ENCODE data around the gene FER1L5.

FER1L5 gene

GRCh38 chr2:96618596-96619283 is 23.8 kb upstream of the FER1L5 start:
- TF ChIP-seq, protein P1, sequence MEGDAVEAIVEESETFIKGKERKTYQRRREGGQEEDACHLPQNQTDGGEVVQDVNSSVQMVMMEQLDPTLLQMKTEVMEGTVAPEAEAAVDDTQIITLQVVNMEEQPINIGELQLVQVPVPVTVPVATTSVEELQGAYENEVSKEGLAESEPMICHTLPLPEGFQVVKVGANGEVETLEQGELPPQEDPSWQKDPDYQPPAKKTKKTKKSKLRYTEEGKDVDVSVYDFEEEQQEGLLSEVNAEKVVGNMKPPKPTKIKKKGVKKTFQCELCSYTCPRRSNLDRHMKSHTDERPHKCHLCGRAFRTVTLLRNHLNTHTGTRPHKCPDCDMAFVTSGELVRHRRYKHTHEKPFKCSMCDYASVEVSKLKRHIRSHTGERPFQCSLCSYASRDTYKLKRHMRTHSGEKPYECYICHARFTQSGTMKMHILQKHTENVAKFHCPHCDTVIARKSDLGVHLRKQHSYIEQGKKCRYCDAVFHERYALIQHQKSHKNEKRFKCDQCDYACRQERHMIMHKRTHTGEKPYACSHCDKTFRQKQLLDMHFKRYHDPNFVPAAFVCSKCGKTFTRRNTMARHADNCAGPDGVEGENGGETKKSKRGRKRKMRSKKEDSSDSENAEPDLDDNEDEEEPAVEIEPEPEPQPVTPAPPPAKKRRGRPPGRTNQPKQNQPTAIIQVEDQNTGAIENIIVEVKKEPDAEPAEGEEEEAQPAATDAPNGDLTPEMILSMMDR (IDR thresholded peaks at IDR 0.05; ENCODE audit: control insufficient read depth, extremely low read depth, insufficient read depth) = no peak

DNA sequence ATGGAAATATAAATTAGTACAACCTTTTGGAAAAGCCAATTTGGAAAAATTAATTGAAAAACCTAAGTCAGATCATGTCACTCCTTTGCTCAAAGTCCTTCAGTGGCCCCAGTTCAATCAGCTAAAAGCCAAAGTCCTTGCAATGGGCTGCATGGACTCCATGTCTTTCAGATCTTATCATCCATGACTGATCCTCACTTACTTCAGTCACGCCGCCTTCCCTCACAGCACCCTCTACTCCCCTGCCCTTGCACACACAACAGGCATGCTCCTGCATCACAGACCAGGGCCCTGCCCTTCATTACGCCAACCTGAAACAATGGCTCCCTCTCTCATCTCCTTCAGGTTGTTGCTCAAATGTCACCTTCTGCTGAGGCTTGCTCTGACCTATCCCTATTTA is 20.0 kb upstream of the FER1L5 start:
- TF ChIP-seq, protein P1 (IDR thresholded peaks at IDR 0.05; ENCODE audit: control insufficient read depth, extremely low read depth, insufficient read depth) = no peak
- no peak overlapping the region for H3K4me3 ChIP-seq (ENCODE audit: low read depth, low read length)
- DNase-seq (ENCODE audit: low read depth) = no peak

More at GRCh38 chr2:96618596-96619283, 23.8 kb upstream of the FER1L5 start:
- no peak overlapping the region for H3K4me3 ChIP-seq (ENCODE audit: low read depth, low read length)
- DNase-seq (ENCODE audit: low read depth) = no peak

DNA sequence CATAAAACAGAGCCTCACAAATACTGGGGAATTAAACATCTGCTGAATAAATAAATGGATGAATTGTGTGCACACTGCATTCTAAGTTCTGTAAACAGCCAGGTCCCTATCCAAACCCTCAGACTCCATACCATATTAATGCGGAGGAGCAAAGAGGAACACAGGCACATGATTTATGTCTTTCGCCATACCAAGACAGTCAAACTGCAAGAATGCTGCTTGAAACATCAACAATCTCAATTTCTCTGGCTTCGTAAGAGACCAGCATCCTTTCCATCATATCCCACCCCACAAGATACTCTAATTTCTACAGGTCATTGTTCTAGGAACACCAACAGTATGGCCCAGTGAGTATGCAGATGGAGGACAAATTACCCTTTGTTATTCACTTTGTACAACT is 19.4 kb upstream of the FER1L5 start:
- DNase-seq (ENCODE audit: low read depth) = no peak
- H3K4me3 ChIP-seq (ENCODE audit: low read depth, low read length) = no peak overlapping the region
- TF ChIP-seq, protein P1 (IDR thresholded peaks at IDR 0.05; ENCODE audit: control insufficient read depth, extremely low read depth, insufficient read depth) = no peak

DNA sequence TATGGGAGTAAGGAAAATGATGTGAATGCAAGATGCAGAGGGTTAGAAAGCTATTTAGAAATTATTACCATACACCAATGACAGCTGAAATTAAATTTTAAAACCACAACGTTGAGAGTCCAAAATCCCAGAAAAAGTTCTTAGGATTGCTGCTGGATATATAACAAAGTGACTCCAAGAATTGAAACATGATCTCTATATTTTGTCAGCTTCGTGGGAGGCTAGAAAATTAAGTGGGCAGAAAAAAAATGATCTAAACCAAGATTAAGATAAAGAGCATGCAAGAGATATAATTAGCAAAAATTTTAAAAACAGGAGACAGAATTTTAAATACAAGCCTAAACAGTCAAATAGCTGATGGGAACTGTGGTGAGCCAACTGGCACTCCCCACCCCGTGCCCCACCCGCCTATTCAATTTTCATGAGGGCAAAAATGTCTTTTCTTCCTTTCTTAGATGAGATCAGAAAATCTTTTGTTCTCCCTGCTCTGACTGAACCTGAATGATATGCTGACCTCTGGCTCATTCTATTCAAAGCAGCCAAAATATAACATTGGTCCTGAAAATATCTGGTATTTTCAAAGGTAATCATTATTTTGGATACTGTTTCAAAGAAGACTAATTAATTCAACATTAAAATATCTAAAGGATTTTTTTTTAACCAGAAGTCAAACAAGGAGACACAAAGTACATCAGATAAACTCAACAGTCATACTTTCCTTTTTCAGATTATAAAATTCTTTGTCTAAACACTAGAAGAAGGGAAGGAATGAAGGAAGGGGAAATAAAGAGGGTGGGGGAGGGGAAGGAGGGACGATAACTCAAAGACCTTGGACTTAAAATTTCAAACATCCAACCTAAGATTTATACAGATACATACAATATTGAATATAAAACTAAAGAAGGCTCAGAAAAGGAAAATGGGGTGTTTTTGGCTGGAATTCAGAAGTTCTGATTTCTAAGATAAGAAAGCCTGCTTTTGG is 16.7 kb upstream of the FER1L5 start:
- TF ChIP-seq, protein P1 (IDR thresholded peaks at IDR 0.05; ENCODE audit: control insufficient read depth, extremely low read depth, insufficient read depth) = no peak
- no peak overlapping the region for H3K4me3 ChIP-seq (ENCODE audit: low read depth, low read length)
- DNase-seq (ENCODE audit: low read depth) = no peak

DNA sequence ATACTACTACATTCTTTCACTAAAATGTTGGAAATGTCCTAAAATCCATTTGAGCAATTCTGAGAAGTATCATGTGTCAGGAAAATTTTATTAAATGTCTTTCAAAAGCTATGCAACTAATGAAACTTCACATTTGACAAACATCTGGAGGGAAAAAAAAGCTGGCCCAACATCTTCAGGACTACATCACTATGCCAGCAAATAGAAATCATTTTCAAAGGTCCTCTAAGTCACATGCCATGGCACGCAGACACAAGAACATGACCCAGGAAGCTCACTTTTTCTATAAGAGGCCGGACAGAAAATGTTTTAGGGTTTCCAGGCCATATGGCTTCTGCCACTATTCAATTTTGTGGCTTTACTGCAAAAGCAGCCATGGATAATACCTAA is 16.0 kb upstream of the FER1L5 start:
- no peak overlapping the region for H3K4me3 ChIP-seq (ENCODE audit: low read depth, low read length)
- TF ChIP-seq, protein P1 (IDR thresholded peaks at IDR 0.05; ENCODE audit: control insufficient read depth, extremely low read depth, insufficient read depth) = no peak
- DNase-seq (ENCODE audit: low read depth) = no peak

- TF ChIP-seq, protein P1 (IDR thresholded peaks at IDR 0.05; ENCODE audit: control insufficient read depth, extremely low read depth, insufficient read depth) = no peak
- DNase-seq (ENCODE audit: low read depth) = no peak
- H3K4me3 ChIP-seq (ENCODE audit: low read depth, low read length) = no peak overlapping the region
Measured at GRCh38 chr2:96631804-96632435, 10.6 kb upstream of the FER1L5 start.
